Measurements from ENCODE around the gene CYP19A1.

Gene CYP19A1

GRCh38 chr15:51266656-51267050 lies 71.7 kb downstream of the CYP19A1 start:
- TF ChIP-seq REST (IDR thresholded peaks at IDR 0.05; ENCODE audit: low read depth) (no peak), NFIC (IDR thresholded peaks at IDR 0.05) (no peak), TAF1 (IDR thresholded peaks at IDR 0.05; ENCODE audit: low read depth) (no peak), EGR1 (IDR thresholded peaks at IDR 0.05) (no peak), CEBPB (IDR thresholded peaks at IDR 0.05) (no peak), CREB1 (IDR thresholded peaks at IDR 0.05; ENCODE audit: low read depth) (no peak), FOXM1 (IDR thresholded peaks at IDR 0.05; ENCODE audit: borderline replicate concordance, low read depth) (no peak), TCF12 (IDR thresholded peaks at IDR 0.05; ENCODE audit: low read depth) (no peak), MAX (IDR thresholded peaks at IDR 0.05) (no peak)
- TF ChIP-seq, protein P1, sequence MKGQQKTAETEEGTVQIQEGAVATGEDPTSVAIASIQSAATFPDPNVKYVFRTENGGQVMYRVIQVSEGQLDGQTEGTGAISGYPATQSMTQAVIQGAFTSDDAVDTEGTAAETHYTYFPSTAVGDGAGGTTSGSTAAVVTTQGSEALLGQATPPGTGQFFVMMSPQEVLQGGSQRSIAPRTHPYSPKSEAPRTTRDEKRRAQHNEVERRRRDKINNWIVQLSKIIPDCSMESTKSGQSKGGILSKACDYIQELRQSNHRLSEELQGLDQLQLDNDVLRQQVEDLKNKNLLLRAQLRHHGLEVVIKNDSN (IDR thresholded peaks at IDR 0.05): no peak

- no peak for TF ChIP-seq RAD21 (IDR thresholded peaks at IDR 0.05; ENCODE audit: low read depth)
Observed at GRCh38 chr15:51265037-51265555, 73.3 kb downstream of the CYP19A1 start.

GRCh38 chr15:51263726-51264125 lies 74.7 kb downstream of the CYP19A1 start:
- TF ChIP-seq EP300 (IDR thresholded peaks at IDR 0.05; ENCODE audit: borderline replicate concordance) (no peak), CEBPB (IDR thresholded peaks at IDR 0.05) (no peak), MAX (IDR thresholded peaks at IDR 0.05) (no peak), ZBTB7A (IDR thresholded peaks at IDR 0.05; ENCODE audit: low read depth) (no peak), RAD21 (IDR thresholded peaks at IDR 0.05; ENCODE audit: low read depth) (no peak), TCF12 (IDR thresholded peaks at IDR 0.05; ENCODE audit: low read depth) (no peak), REST (IDR thresholded peaks at IDR 0.05; ENCODE audit: low read depth) (no peak), NFIC (IDR thresholded peaks at IDR 0.05) (no peak), FOXM1 (IDR thresholded peaks at IDR 0.05; ENCODE audit: borderline replicate concordance, low read depth) (no peak), YY1 (IDR thresholded peaks at IDR 0.05; ENCODE audit: low read depth) (no peak), CREB1 (IDR thresholded peaks at IDR 0.05; ENCODE audit: low read depth) (no peak), TEAD4 (IDR thresholded peaks at IDR 0.05) (no peak), TAF1 (IDR thresholded peaks at IDR 0.05; ENCODE audit: low read depth) (no peak), EGR1 (IDR thresholded peaks at IDR 0.05) (no peak)
- TF ChIP-seq, protein P1 (IDR thresholded peaks at IDR 0.05): no peak

GRCh38 chr15:51263116-51263515 lies 75.3 kb downstream of the CYP19A1 start:
- TF ChIP-seq EGR1 (IDR thresholded peaks at IDR 0.05): no peak
- TF ChIP-seq MAX (IDR thresholded peaks at IDR 0.05): no peak
- TF ChIP-seq TEAD4 (IDR thresholded peaks at IDR 0.05): no peak
- no peak for TF ChIP-seq ZBTB7A (IDR thresholded peaks at IDR 0.05; ENCODE audit: low read depth)
- no peak for TF ChIP-seq CREB1 (IDR thresholded peaks at IDR 0.05; ENCODE audit: low read depth)
- TF ChIP-seq CEBPB (IDR thresholded peaks at IDR 0.05): no peak
- TF ChIP-seq FOXM1 (IDR thresholded peaks at IDR 0.05; ENCODE audit: borderline replicate concordance, low read depth): no peak
- TF ChIP-seq RAD21 (IDR thresholded peaks at IDR 0.05; ENCODE audit: low read depth): no peak
- TF ChIP-seq TCF12 (IDR thresholded peaks at IDR 0.05; ENCODE audit: low read depth): no peak
- no peak for TF ChIP-seq EP300 (IDR thresholded peaks at IDR 0.05; ENCODE audit: borderline replicate concordance)
- TF ChIP-seq YY1 (IDR thresholded peaks at IDR 0.05; ENCODE audit: low read depth): no peak
- no peak for TF ChIP-seq NFIC (IDR thresholded peaks at IDR 0.05)
- no peak for TF ChIP-seq REST (IDR thresholded peaks at IDR 0.05; ENCODE audit: low read depth)
- TF ChIP-seq TAF1 (IDR thresholded peaks at IDR 0.05; ENCODE audit: low read depth): no peak
